ENCODE data around the gene TJAP1. TPM values are rescaled to one million over a fixed set of nuclear protein-coding genes. Genes with fewer than 3 reads are reported as not detected.
A peak's percentile ranks its signal among the peaks of the same experiment; 100 is the strongest.

Gene TJAP1
- total and polyA plus RNA-seq, 2 donors (not counting 3 experiments of a cell fraction or from before 2014, with no cell fraction given): 28.4 to 31.8 TPM

DNA sequence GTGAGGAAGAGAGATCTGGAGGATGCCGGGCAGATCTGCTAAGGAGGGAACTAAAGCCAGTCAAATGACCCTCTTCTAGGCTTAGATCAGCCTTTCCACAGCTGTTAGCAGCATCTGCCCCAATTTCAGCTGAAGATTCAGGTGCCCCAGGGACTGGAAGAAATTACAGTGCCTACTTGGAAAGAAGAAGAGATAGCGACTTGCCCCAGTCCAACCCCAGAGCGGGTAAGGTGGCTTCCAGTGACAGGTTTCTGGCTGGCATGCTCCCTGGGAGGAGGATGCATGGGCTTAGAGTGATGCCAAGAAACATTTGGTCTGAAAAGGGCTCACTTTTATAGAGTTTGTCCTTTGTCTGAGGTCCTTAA is 620 bp downstream of the TJAP1 start:
- no TSS peak for BruUV-seq (replicated peaks)
- peaks cover 16% of the 10 kb centered on the region for H3K79me2 ChIP-seq (ENCODE audit: control insufficient read depth, insufficient read depth, low read length)
- FAIRE-seq: peak; percentile 74

More for the DNA sequence above, 620 bp downstream of the TJAP1 start:
- intact Hi-C loops (cut with micrococcal nuclease) (no loop called here), dilution Hi-C loops (cut with MboI; ENCODE audit: extremely low pct_ligation_motif_present, low sequenced_read_pairs) (no loop called here)
- ChIA-PET POLR2A (interaction anchor here (1.0 kb wide), 1 partner anchor 14 kb away, joined by 4 read pairs; no protein-coding TSS in a partner anchor), CTCF (interaction anchor here (0.8 to 1.6 kb wide), 5 partner anchors 10 to 231 kb away, joined by 3 to 9 read pairs (median 4); no protein-coding TSS in a partner anchor)
- peak overlapping the region; percentile 95 for H3K4me2 ChIP-seq (ENCODE audit: insufficient read depth, low read length)
- no peaks in the 10 kb centered on the region for H4K20me1 ChIP-seq (replicated peaks; ENCODE audit: control insufficient read depth, extremely low read depth, insufficient read depth, low read length)
- peak overlapping the region; percentile 86 for H3K9ac ChIP-seq (replicated peaks; ENCODE audit: extremely low read depth, insufficient read depth, low read length)
- no peaks in the 10 kb centered on the region for H3K36me3 ChIP-seq (ENCODE audit: control insufficient read depth in 2 of 2, extremely low read depth in 1 of 2, insufficient read depth in 2 of 2, low read length in 2 of 2)
- H3K9me1 ChIP-seq (replicated peaks; ENCODE audit: control insufficient read depth, extremely low read depth, insufficient read depth, low read length): no peaks in the 10 kb centered on the region
- H3K4me3 ChIP-seq (replicated peaks in 1 of 3; ENCODE audit: insufficient read depth in 1 of 3, low read depth in 1 of 3, low read length in 3 of 3): peak overlapping the region; percentile 82 to 96 (median 91)
- H3K9me3 ChIP-seq (replicated peaks; ENCODE audit: control insufficient read depth, insufficient read depth, low read length): no peaks in the 10 kb centered on the region
- peaks cover 9% of the 10 kb centered on the region for H3K4me1 ChIP-seq (ENCODE audit: control insufficient read depth, extremely low read depth, insufficient read depth, low read length)
- H3K27ac ChIP-seq (ENCODE audit: insufficient read depth, low read depth, low read length): peak overlapping the region; percentile 58
- no peaks in the 10 kb centered on the region for H3K27me3 ChIP-seq (ENCODE audit: control insufficient read depth in 2 of 2, insufficient read depth in 2 of 2, low read length in 2 of 2)
- DNase-seq (ENCODE audit: low read depth, low spot score): no peak
- no peak for TF ChIP-seq EZH2 (IDR thresholded peaks at IDR 0.05; ENCODE audit: borderline replicate concordance, low read depth, low read length, severe bottlenecking)
- no peak for TF ChIP-seq GATA2 (IDR thresholded peaks at IDR 0.05; ENCODE audit: insufficient read depth, insufficient read length, low read depth, low read length)
- TF ChIP-seq, protein P1, sequence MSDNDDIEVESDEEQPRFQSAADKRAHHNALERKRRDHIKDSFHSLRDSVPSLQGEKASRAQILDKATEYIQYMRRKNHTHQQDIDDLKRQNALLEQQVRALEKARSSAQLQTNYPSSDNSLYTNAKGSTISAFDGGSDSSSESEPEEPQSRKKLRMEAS (IDR thresholded peaks at IDR 0.05; ENCODE audit: insufficient read depth, insufficient read length): no peak
- no peak for TF ChIP-seq POLR2A (IDR thresholded peaks at IDR 0.05; ENCODE audit: low read depth, low read length)
- no peak for TF ChIP-seq CTCF (IDR thresholded peaks at IDR 0.05; ENCODE audit: extremely low read depth in 1 of 2, insufficient read depth in 1 of 2, low read depth in 1 of 2, low read length in 2 of 2)
- no peak for TF ChIP-seq POLR2AphosphoS5 (IDR thresholded peaks at IDR 0.05; ENCODE audit: insufficient read depth, low read depth, low read length)
- no peak for TF ChIP-seq FOS (IDR thresholded peaks at IDR 0.05; ENCODE audit: borderline replicate concordance, insufficient read depth, low read length)
- no peak for TF ChIP-seq MYC (IDR thresholded peaks at IDR 0.05; ENCODE audit: low read depth, low read length)
- no peak for TF ChIP-seq JUN (IDR thresholded peaks at IDR 0.05; ENCODE audit: borderline replicate concordance, insufficient read depth, insufficient read length, low read depth)
- H2AFZ ChIP-seq (ENCODE audit: low read depth, low read length): peak overlapping the region; percentile 68
